ENCODE data around the gene GCNT2.
"Not testable (repeated sequence)": the region's sequence is repeated elsewhere in the genome, so short reads cannot be mapped to it uniquely, and the experiment has no call there.

GCNT2 gene

DNA sequence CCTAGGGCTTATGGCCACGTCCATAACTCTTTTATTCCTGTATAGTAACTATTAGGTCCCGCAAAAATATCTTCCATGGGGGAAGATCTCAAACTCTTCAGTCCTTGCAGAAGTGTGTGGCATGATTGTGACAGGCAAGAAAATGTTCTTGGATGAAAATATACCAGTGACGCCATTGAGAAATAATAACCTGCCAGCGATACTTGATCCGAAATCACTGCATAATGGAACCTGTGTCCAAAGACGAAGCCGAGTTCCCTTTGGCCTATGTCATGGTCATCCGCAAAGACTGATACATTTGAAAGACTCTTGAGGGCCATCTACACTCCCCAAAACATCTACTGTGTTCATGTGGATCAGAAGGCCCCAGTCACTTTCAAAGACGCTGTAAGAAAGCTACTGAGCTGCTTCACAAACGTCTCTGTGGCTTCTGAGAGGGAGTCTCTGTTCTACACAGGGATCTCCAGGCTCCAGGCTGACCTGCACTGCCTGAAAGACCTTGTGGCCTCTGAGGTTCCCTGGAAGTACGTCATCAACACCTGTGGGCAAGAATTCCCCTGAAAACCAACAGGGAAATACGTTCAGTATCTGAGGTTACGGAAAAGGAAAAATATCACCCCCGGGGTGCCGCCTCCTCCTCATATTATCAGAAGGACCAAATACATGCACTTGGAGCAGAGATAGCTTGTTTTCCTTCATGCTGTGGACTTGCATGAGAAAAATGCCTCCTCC is 6.9 kb upstream of the GCNT2 start:
- DNase-seq (ENCODE audit: low read depth, low spot score), result no peak

GRCh38 chr6:10516953-10517352 is 4.2 kb upstream of the GCNT2 start:
- DNase-seq (ENCODE audit: low read depth, low spot score), result no peak

DNA sequence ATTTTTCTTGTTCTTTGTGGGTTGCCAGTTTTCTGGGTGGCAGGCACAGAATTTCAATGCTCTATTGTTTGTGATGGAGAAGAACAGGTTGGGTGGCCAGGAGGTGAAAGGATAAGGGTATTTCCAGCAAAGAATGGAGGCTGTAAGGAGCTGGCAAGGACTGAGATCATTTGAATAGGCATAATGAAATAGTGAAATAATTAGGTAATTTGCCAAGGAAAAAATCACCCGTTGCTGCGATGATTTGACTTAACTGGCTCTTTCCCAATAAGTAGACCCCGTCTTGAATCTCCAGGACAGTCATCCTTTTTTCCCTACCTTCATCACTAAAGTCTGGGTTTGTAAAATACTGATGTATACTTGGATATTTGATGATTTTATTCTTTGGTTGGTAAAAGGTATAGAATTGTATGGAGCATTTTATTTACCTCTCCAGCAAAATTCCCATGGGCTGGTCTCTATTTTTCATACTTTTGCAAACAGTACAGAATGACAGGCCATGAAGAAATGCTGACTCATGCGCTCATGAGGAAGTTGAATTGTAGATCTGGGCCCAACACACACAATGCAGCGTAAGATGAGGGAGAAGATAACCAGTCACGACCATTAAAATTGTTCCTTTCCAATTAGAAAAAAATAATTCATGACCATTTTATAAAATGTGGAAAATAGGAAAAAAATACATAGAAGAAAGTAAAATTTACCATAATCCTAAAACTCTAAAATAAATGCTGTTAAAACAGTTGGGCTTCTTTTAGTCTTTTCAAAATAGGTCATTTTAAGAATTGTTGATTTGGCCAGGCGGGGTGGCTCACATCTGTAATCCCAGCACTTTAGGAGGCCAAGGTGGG is 2.4 kb upstream of the GCNT2 start:
- DNase-seq (ENCODE audit: low read depth, low spot score), result no peak

DNA sequence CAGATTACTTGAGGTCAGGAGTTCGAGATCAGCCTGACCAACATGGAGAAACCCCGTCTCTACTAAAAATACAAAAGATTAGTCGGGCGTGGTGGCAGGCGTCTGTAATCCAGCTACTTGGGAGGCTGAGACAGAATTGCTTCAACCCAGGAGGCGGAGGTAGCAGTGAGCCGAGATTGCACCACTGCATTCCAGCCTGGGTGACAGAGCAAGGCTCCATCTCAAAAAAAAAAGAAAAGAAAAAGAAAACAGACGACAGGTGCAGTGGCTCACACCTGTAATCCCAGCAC is 1.8 kb upstream of the GCNT2 start:
- not testable (repeated sequence) for DNase-seq (ENCODE audit: low read depth, low spot score)

GRCh38 chr6:10520468-10520867 is 683 bp upstream of the GCNT2 start:
- no peak for DNase-seq (ENCODE audit: low read depth, low spot score)

DNA sequence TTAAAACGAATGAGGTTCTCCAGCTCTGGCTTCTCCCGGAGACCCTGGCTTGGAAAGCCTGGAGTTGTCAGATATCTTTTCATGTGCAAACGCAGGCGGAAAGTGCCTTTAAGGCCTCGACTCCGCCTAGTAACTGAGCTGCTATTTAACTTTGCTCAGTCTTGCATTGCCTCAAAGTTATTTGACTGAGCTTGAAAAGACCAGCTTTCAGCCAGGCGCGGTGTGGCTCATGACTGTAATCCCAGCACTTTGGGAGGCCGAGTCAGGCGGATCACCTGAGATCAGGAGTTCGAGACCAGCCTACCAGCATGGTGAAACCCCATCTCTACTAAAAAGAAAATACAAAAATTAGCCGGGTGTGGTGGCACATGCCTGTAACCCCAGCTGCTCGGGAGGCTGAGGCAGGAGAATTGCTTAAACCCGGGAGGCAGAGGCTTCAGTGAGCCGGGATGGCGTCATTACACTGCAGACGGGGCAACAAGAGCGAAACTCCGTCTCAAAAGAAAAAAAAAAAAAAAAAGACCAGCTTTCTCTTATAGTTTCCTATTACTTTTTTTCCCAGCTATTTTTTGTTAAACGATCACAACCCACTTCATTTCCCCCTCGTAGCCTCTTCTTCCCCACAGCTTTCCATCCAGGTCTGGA is 1.9 kb downstream of the GCNT2 start:
- DNase-seq (ENCODE audit: low read depth, low spot score), result no peak

DNA sequence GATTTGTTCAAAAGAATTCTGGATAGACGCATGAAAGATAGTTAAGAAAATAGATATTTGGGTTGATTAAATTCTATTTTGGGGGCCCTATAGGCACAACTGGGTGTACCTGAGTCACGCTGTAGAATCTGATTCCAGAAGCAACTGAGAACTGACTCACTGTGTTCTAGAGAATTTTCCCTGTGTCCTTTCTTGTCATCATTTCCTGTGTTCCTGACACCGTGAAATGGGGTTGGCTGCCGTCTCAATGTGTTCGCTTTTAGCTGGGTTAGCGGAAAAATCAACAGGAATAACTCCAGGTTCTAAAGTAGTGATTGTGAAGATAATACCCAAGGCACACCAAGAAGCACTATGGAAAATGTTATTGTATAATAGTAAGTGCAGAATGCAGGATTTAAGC is 5.0 kb downstream of the GCNT2 start:
- DNase-seq (ENCODE audit: low read depth, low spot score), result no peak

- DNase-seq (ENCODE audit: low read depth, low spot score), result no peak
Measured at GRCh38 chr6:10528158-10528981, 7.2 kb downstream of the GCNT2 start.

DNA sequence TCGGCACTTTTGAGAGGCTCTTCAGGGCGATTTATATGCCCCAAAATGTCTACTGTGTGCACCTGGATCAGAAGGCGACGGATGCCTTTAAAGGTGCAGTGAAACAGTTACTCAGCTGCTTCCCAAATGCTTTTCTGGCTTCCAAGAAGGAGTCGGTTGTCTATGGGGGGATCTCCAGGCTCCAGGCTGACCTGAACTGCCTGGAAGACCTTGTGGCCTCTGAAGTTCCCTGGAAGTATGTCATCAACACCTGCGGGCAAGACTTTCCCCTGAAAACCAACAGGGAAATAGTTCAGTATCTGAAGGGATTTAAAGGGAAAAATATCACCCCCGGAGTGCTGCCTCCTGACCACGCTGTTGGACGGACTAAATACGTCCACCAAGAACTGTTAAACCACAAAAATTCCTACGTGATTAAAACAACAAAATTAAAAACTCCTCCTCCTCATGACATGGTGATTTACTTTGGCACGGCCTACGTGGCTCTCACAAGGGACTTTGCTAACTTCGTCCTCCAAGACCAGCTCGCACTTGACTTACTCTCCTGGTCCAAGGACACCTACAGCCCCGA is 8.2 kb downstream of the GCNT2 start:
- no peak for DNase-seq (ENCODE audit: low read depth, low spot score)

DNA sequence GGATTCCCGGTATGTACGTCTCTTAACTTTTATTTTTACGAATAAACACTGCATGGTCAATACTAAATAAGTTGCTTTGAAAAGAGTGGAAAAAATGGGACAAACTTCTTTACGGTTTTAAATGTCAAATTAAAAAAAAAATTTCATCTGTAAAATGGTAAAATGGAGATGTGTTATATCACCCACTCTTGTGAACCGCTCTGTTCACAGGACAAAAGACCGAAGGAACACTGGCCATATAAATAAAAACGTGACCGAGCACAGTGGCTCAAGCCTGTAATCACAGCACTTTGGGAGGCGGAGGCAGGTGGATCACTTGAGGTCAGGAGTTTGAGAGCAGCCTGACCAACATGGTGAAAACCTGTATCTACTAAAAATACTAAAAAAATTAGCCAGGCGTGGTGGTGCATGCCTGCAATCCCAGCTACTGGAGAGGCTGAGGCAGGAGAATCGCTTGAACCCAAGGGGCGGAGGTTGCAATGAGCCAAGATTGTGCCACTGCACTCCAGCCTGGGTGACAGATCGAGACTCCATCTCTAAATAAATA is 8.8 kb downstream of the GCNT2 start:
- DNase-seq (ENCODE audit: low read depth, low spot score), result not testable (repeated sequence)

GRCh38 chr6:10531503-10531902 is 10.4 kb downstream of the GCNT2 start:
- no peak for DNase-seq (ENCODE audit: low read depth, low spot score)

GRCh38 chr6:10531942-10532341 is 10.8 kb downstream of the GCNT2 start:
- DNase-seq (ENCODE audit: low read depth, low spot score), result no peak

DNA sequence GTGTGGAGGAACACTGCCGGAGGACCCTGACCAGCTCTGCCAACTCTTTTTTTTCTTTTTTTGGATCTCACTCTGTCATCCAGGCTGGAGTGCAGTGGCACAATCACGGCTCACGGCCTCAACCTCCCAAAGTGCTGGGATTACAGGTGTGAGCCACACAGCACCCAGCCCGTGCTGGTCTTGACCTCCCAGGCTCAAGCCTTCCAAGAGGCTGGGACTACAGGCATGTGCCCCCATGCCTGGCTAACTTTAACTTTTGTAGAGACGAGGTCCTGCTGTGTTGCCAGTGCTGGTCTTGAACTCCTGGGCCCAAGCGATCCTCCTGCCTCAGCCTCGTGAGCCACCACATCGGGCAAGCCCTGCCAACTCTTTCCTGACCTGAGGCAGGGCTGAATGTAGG is 11.2 kb downstream of the GCNT2 start:
- no peak for DNase-seq (ENCODE audit: low read depth, low spot score)

GRCh38 chr6:10534419-10534762 is 13.2 kb downstream of the GCNT2 start:
- DNase-seq (ENCODE audit: low read depth, low spot score), result no peak

GRCh38 chr6:10535193-10535592 is 14.0 kb downstream of the GCNT2 start:
- DNase-seq (ENCODE audit: low read depth, low spot score), result no peak

- no peak for DNase-seq (ENCODE audit: low read depth, low spot score)
Measured at GRCh38 chr6:10537726-10538125, 16.6 kb downstream of the GCNT2 start.

- no peak for DNase-seq (ENCODE audit: low read depth, low spot score)
Measured at GRCh38 chr6:10540073-10540746, 19.1 kb downstream of the GCNT2 start.

DNA sequence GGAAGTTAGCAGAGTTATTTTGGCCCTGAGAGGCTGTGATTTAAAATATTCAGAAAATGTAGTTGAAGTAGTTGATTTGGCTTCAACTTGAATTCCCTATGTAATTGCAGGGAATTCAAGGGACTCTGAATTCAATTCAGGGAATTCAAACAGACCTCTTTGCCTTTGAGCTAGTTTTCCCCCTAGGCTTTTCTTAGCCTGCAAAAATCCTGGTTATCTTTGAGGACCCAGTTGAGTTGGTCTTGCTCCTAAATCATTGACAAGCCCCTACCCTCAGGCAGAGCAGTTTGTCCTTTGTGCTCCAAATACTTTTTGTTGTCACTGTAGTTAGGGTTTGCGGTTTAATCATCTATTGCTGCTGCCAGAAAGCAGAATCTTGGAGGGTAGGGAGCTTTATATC is 20.4 kb downstream of the GCNT2 start:
- no peak for DNase-seq (ENCODE audit: low read depth, low spot score)

DNA sequence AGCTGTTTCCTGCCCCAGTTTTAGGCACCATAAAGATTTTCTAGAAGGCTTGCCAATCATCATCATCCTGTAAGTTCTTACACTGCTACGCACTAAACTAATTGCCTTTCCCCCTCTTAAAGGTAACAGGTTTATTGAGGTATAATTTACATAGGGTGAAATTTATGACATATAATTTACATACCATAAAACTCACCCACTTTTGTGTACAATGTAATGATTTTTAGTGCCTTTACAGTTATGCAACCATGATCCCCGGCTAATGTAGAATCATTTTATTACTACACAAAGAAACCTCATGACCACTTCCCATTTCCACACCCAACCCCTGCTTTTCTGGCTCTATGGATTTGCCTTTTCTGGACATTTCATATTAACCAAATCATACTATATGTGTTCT is 21.1 kb downstream of the GCNT2 start:
- no peak for DNase-seq (ENCODE audit: low read depth, low spot score)

- no peak for DNase-seq (ENCODE audit: low read depth, low spot score)
Measured at GRCh38 chr6:10543488-10543887, 22.3 kb downstream of the GCNT2 start.

- DNase-seq (ENCODE audit: low read depth, low spot score), result no peak
Measured at GRCh38 chr6:10545482-10545881, 24.3 kb downstream of the GCNT2 start.
